ENCODE measurements around the gene PHACTR1. TPM values are rescaled to one million over a fixed set of nuclear protein-coding genes. Genes with fewer than 3 reads are reported as not detected.

Gene PHACTR1
- total RNA-seq, 1 experiment from 2014 or later = not detected

- Histone ChIP-seq H3F3A (ENCODE audit: low read length, unreplicated experiment) (no peaks in the 10 kb centered on the region), H3K36me3 (ENCODE audit: low read depth, low read length) (no peaks in the 10 kb centered on the region), H3K4me2 (ENCODE audit: low read length) (no peak overlapping the region), H3K27me3 (ENCODE audit: low read length) (peaks cover 69% of the 10 kb centered on the region), H3K9me3 (ENCODE audit: low read length) (no peaks in the 10 kb centered on the region), H2AFZ (ENCODE audit: low read length) (no peak overlapping the region), H3K4me1 (ENCODE audit: insufficient read depth, low read length) (no peaks in the 10 kb centered on the region), H3K4me3 (ENCODE audit: low read length) (no peak overlapping the region), H3K9me2 (replicated peaks; ENCODE audit: low read length) (no peaks in the 10 kb centered on the region), H3K27ac (ENCODE audit: low read length) (no peak overlapping the region), H3K9ac (ENCODE audit: low read length) (no peak overlapping the region), H4K20me1 (ENCODE audit: low read length) (no peaks in the 10 kb centered on the region), H3K79me2 (ENCODE audit: low read length) (no peaks in the 10 kb centered on the region)
- intact Hi-C loops (cut with micrococcal nuclease) = no loop called here
- no peak for TF ChIP-seq EZH2 (IDR thresholded peaks at IDR 0.05; ENCODE audit: low read length, unreplicated experiment)
- no peak for TF ChIP-seq EZH2phosphoT487 (IDR thresholded peaks at IDR 0.05; ENCODE audit: borderline replicate concordance, low read length)
- TF ChIP-seq CTCF (conservative IDR thresholded peaks at IDR 0.05; ENCODE audit: low read depth, low read length) = no peak
- CTCF ChIA-PET = no interaction called here
- DNase-seq (no peak), ATAC-seq (no peak)
- BruUV-seq (replicated peaks) = no TSS peak
- POLR2A ChIA-PET (ENCODE audit: unreplicated experiment) = no interaction called here
These were observed 474.9 kb downstream of the PHACTR1 start for GRCh38 chr6:13191461-13191860.

GRCh38 chr6:13194852-13195251 is 478.3 kb downstream of the PHACTR1 start:
- TF ChIP-seq EZH2phosphoT487 (IDR thresholded peaks at IDR 0.05; ENCODE audit: borderline replicate concordance, low read length) (no peak), CTCF (conservative IDR thresholded peaks at IDR 0.05; ENCODE audit: low read depth, low read length) (peak; percentile 70)
- H3K27ac ChIP-seq (ENCODE audit: low read length) = no peak overlapping the region
- no peak overlapping the region for H2AFZ ChIP-seq (ENCODE audit: low read length)
- H3K4me3 ChIP-seq (ENCODE audit: low read length) = no peak overlapping the region
- H3K4me2 ChIP-seq (ENCODE audit: low read length) = no peak overlapping the region
- H3K9ac ChIP-seq (ENCODE audit: low read length) = no peak overlapping the region
- no peaks in the 10 kb centered on the region for H3F3A ChIP-seq (ENCODE audit: low read length, unreplicated experiment)
- no peaks in the 10 kb centered on the region for H4K20me1 ChIP-seq (ENCODE audit: low read length)
- ChIA-PET CTCF (interaction anchor here (0.6 kb wide), 3 partner anchors 108 to 1076 kb away, joined by 3 to 4 read pairs (median 3); partner anchors contain the start of gene TBC1D7), POLR2A (ENCODE audit: unreplicated experiment) (no interaction called here)
- ATAC-seq (peak; percentile 53), DNase-seq (peak; percentile 69)
- no peaks in the 10 kb centered on the region for H3K4me1 ChIP-seq (ENCODE audit: insufficient read depth, low read length)
- H3K27me3 ChIP-seq (ENCODE audit: low read length) = peaks cover 50% of the 10 kb centered on the region
- H3K79me2 ChIP-seq (ENCODE audit: low read length) = no peaks in the 10 kb centered on the region
- no peaks in the 10 kb centered on the region for H3K9me2 ChIP-seq (replicated peaks; ENCODE audit: low read length)
- intact Hi-C loops (cut with micrococcal nuclease) = loop anchor here (1.0 kb wide), 1 partner anchor 136 kb away; no protein-coding TSS in a partner anchor
- H3K9me3 ChIP-seq (ENCODE audit: low read length) = no peaks in the 10 kb centered on the region
- no peaks in the 10 kb centered on the region for H3K36me3 ChIP-seq (ENCODE audit: low read depth, low read length)
- BruUV-seq (replicated peaks) = no TSS peak

GRCh38 chr6:13195803-13196202 is 479.2 kb downstream of the PHACTR1 start:
- no peak for DNase-seq
- H4K20me1 ChIP-seq (ENCODE audit: low read length) = no peaks in the 10 kb centered on the region
- H3K27ac ChIP-seq (ENCODE audit: low read length) = no peak overlapping the region
- intact Hi-C loops (cut with micrococcal nuclease) = loop anchor here (1.0 kb wide), 1 partner anchor 135 kb away; no protein-coding TSS in a partner anchor
- CTCF ChIA-PET = no interaction called here
- no peak overlapping the region for H2AFZ ChIP-seq (ENCODE audit: low read length)
- no peak for ATAC-seq
- no peaks in the 10 kb centered on the region for H3K9me3 ChIP-seq (ENCODE audit: low read length)
- POLR2A ChIA-PET (ENCODE audit: unreplicated experiment) = no interaction called here
- no peak overlapping the region for H3K9ac ChIP-seq (ENCODE audit: low read length)
- H3K36me3 ChIP-seq (ENCODE audit: low read depth, low read length) = no peaks in the 10 kb centered on the region
- no peaks in the 10 kb centered on the region for H3K4me1 ChIP-seq (ENCODE audit: insufficient read depth, low read length)
- H3F3A ChIP-seq (ENCODE audit: low read length, unreplicated experiment) = no peaks in the 10 kb centered on the region
- H3K9me2 ChIP-seq (replicated peaks; ENCODE audit: low read length) = no peaks in the 10 kb centered on the region
- TF ChIP-seq EZH2 (IDR thresholded peaks at IDR 0.05; ENCODE audit: low read length, unreplicated experiment) (no peak), EZH2phosphoT487 (IDR thresholded peaks at IDR 0.05; ENCODE audit: borderline replicate concordance, low read length) (no peak), CTCF (conservative IDR thresholded peaks at IDR 0.05; ENCODE audit: low read depth, low read length) (no peak)
- no peaks in the 10 kb centered on the region for H3K79me2 ChIP-seq (ENCODE audit: low read length)
- no peak overlapping the region for H3K4me2 ChIP-seq (ENCODE audit: low read length)
- no peak overlapping the region for H3K4me3 ChIP-seq (ENCODE audit: low read length)
- BruUV-seq (replicated peaks) = no TSS peak
- peaks cover 44% of the 10 kb centered on the region for H3K27me3 ChIP-seq (ENCODE audit: low read length)

All from PC-3 (cell line).